NCI-H1048 (cell line): ENCODE measurements around the gene CAMKV.
A peak's percentile ranks its signal among the peaks of the same experiment; 100 is the strongest.

ENCODE experiments used
- DNase-seq: peaks from one replicate; lab custom pipeline; 2025; lab: John Stamatoyannopoulos, UW

Gene CAMKV

GRCh38 chr3:49896345-49896744, 26.6 kb upstream of the CAMKV start:
- no peak for DNase-seq

- no peak for DNase-seq
Observed at GRCh38 chr3:49895791-49896190, 26.1 kb upstream of the CAMKV start.

- DNase-seq, result no peak
Observed at GRCh38 chr3:49889296-49889695, 19.6 kb upstream of the CAMKV start.

DNA sequence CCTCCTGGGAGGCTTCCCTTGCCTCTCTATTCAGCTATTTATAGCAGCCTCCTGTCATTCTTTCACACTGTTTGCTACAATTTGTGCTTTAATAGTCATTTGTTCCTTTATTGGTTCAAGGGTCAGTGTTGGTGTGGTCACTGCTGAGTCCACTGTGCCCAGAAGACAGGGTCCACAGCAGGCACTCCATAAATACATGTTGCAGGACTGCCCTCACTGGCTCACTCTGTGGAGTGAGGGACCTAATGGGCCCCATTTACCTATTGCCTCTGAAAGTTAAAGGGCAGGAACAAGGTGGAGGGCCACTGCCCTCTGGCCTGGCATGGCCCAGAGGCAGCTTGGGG, 17.2 kb upstream of the CAMKV start:
- DNase-seq, result no peak

GRCh38 chr3:49883998-49884397, 14.3 kb upstream of the CAMKV start:
- no peak for DNase-seq

- DNase-seq, result no peak
Observed at GRCh38 chr3:49882166-49882565, 12.5 kb upstream of the CAMKV start.

- DNase-seq, result no peak
Observed at GRCh38 chr3:49880581-49881315, 11.0 kb upstream of the CAMKV start.

DNA sequence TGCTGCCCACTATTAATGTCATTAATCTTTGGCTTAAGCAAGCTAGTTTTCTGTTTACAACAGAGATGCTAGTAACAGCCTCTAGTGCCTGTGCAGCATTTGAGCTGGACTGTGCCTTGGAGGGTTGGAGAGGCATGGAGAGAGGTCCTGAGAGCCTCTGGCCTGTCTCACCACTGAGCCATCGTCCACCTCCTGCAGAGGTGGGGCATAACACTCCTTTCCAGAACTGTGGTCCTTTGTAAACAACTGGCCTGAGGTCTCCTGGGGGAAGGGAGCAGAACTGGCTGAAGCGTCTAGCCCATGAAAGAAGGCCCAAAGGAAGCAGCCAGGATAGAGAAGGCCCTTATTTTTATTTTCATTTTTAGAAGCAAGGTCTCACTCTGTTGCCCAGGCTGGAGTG, 10.0 kb upstream of the CAMKV start:
- DNase-seq, result no peak

GRCh38 chr3:49878686-49879085, 9.0 kb upstream of the CAMKV start:
- DNase-seq, result no peak

- DNase-seq, result no peak
Observed at GRCh38 chr3:49877716-49878115, 8.0 kb upstream of the CAMKV start.

DNA sequence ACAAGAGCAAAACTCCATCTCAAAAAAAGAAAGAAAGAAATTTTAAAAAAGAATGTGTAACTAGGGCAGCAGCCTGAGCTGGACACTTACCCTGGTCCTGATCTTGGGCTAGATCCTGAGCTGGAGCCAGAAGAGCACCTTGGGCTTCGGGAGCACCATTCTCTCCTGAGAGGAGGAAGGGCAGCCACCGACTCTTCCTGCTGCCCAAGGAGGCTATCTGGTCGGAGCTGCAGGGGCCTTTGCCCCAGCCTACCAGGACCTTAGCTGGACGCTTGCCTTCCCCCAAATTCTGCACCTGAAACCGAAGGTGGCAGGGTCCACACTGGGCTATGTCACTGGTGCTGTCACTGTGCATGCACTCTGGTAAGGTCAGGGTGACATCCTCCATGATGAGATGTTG, 6.9 kb upstream of the CAMKV start:
- no peak for DNase-seq

DNA sequence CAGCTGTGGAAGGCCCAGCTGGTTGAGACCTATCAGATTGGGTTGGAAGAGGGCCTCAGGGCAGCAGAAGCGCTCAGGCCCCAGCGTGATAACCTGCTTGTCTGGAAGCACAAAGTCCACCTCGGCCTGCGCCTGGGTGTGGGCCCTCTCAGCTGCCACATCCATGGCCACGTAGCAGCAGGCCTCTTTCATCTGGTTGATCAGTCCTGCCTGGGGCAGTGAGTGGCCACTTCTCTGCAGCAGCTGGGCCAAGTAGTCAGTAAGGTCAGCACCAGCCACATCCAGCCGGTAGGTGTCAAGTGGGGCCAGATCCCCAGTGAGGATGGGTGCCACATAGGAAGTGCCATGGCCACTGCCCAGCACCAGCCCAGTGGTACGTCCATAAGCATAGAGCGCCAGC, 3.9 kb upstream of the CAMKV start:
- no peak for DNase-seq

GRCh38 chr3:49872801-49873281, 3.1 kb upstream of the CAMKV start:
- DNase-seq, result no peak

- DNase-seq, result no peak
Observed at GRCh38 chr3:49871531-49872153, 1.9 kb upstream of the CAMKV start.

DNA sequence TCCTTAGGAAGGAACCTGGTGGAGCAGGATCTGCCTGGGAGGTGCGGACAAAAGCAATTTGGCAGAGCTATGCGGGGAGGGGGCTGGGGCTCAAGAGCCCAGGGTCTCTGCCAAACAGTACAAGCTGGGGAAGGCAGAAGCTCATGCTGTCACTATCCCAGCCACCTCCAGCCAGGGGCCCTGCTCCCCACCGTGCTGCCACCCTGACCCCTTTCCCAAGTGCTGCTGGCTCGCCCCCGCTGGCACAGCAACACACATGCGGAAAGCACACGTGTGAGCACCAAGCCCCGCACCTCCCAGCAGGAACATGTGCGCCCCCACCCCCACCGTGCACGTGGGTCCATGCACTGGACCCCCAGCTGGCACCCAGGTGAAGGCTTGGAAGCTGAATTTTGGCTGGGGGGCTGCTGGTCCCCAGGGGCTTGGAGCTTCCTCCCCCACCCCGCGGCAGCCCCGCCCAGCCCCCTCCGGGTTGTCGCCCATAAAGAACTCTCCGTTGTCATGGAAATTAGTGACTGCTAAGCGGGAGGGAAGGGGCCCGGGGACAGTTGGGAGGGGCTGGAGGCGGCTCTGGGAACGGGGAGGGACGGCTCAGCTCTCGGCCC, 742 bp downstream of the CAMKV start:
- DNase-seq, result no peak

- DNase-seq, result no peak
Observed at GRCh38 chr3:49867871-49868321, 1.8 kb downstream of the CAMKV start.

DNA sequence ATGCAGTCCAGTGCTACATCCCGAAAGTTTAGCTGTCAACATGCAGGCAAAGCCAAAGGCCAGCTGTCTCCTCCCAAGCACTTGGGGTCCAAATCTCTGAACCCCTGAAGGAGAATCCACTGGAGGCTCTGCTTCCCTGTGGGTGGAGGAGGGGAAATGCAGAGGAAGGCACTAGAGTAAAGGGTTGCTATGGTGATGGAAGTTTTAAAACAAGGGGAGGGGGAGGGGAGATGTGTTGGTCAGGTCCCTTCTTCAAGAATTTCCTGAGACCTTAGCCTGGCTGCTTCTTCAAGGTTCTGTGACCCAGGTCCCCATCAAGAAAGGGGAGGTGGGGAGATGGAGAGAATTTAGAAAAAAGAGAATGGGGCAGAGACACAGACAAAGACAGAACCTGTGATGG, 2.3 kb downstream of the CAMKV start:
- no peak for DNase-seq

DNA sequence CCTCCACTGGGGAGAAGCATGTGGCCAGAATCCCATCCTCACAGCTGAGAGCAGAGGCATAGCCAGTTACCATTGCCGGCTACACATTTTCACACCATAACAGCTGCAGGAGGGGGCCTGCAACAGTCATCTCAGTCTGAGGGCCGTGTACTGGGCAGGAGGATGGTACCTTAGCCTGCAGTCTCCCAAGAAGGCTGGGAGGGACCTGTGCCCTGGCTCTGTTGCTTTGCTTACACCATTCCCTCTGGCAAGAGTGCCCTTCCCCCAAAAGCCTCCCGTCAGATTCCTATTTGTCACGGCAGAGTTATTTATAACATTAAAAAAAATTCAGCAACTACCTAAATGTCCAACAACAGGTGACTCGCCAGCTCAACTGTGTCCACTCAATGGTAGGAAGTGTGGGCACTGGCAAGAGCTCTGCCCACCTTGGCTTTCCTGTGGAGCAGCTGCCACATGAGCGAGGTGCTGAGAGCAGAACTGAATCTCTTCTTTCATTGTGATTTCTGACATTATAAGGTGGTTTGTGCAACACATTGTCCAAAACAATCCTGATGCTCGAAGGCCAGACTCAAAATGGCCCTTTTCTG, 4.4 kb downstream of the CAMKV start:
- DNase-seq, result no peak

- DNase-seq, result no peak
Observed at GRCh38 chr3:49864505-49864904, 5.2 kb downstream of the CAMKV start.

DNA sequence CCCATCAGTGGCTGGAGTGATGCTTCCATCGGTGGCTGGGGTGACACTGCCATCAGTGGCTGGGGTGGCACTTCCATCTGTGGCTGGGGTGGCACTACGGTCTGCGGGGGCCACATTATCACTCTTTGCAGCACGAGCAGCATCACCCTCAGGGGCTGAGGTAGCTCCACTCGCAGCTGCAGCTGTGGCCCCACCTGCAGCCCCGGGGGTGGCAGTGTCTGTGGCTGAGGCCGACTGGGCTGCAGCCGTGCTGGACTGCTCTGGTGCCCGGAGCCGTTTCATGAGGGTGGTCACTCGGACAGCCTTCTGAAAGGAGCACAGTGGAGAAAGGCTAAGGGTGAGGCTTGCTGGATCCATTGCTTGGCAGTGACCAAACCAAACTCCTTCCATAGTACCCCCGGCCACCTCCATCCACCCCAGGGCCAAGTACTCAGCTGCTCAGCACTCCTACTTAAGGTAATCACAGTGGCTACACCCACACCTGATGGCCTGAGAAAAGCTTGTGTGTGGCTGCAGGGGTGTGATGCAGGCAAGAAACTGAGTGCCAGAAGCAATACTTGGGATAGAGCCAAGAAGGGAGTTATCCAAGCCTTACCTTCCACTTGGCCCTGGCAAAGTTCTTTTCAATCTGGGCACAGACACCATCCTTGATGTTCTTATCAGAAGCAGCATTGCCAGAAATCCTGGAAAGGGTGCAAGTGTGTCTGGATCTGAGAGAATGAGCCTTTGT, 10.0 kb downstream of the CAMKV start:
- DNase-seq, result no peak

GRCh38 chr3:49856181-49857005, 13.3 kb downstream of the CAMKV start, which contains the start of gene TRAIP:
TRAIP (minus strand) TSS chr3:49856564; CDS start chr3:49856453, 111 bp downstream.
- peak; percentile 71 for DNase-seq
